Activated B cell treated with CpG ODN at 0.5 μM for 24 hours (primary cell): ENCODE data around the gene TTC27. TPM values are rescaled to one million over a fixed set of nuclear protein-coding genes. Genes with fewer than 3 reads are reported as not detected.

Experiments used
- ATAC-seq: fragments of 200-7000 bp; cut with Tn5 transposase; one replicate; pipeline ENCODE4 v1.10.0; 2021; ENCODE audit warnings: low read depth, mild to moderate bottlenecking, moderate library complexity
- CTCF ChIA-PET: fragments of 350-600 bp; sonication (Branson Sonifier 250); formaldehyde crosslinking; loops from one replicate; lab custom pipeline; 2021; ENCODE audit warnings: antibody characterized with exemption; lab: Charles Lee
- POLR2A ChIA-PET: fragments of 350-600 bp; sonication (Branson Sonifier 250); formaldehyde crosslinking; loops from one replicate; lab custom pipeline; 2021; ENCODE audit warnings: antibody characterized with exemption; lab: Charles Lee
- DNase-seq: peaks from one replicate; pipeline ENCODE4 v3.0.0; 2022
- H3K27ac Mint-ChIP-seq: one replicate; pipeline ENCODE4 v1.8.0; 2020; ENCODE audit warnings: mixed read lengths
- H3K27me3 Mint-ChIP-seq: one replicate; pipeline ENCODE4 v1.8.0; 2021; ENCODE audit warnings: mixed read lengths
- H3K36me3 Mint-ChIP-seq: one replicate; pipeline ENCODE4 v1.8.0; 2021; ENCODE audit warnings: low read depth, mixed read lengths
- H3K4me1 Mint-ChIP-seq: one replicate; pipeline ENCODE4 v1.8.0; 2021; ENCODE audit warnings: mixed read lengths
- H3K4me3 Mint-ChIP-seq: one replicate; pipeline ENCODE4 v1.8.0; 2020; ENCODE audit warnings: mild to moderate bottlenecking, mixed read lengths
- H3K9me3 Mint-ChIP-seq: one replicate; pipeline ENCODE4 v1.8.0; 2020; ENCODE audit warnings: mixed read lengths
- CTCF ChIP-seq: fragments of 200-600 bp; IDR thresholded peaks from one replicate; pipeline ENCODE4 v1.8.0; 2022; ENCODE audit warnings: antibody characterized with exemption, mild to moderate bottlenecking
- intact Hi-C: fragments of 100-400 bp; cut with micrococcal nuclease; formaldehyde crosslinking; loops from one replicate; pipeline ENCODE4 v1.15.1; 2024
- total RNA-seq: library from RNA; stranded (reverse); gene quantifications from 2 replicates; pipeline ENCODE4 v1.2.3, GENCODE V29; 2022

Gene TTC27
- total RNA-seq, 1 donor from 2014 or later: 34.8 TPM

- intact Hi-C loops: no loop called here
- H3K4me1 Mint-ChIP-seq: no peaks in the 10 kb centered on the region
Observed at GRCh38 chr2:32792416-32792815, 164.6 kb downstream of the TTC27 start.

GRCh38 chr2:32798829-32799228 lies 171.0 kb downstream of the TTC27 start:
- Mint-ChIP-seq H3K4me3 (no peak overlapping the region), H3K4me1 (no peaks in the 10 kb centered on the region), H3K27ac (no peak overlapping the region), H3K36me3 (peaks cover 38% of the 10 kb centered on the region), H3K9me3 (no peaks in the 10 kb centered on the region), H3K27me3 (no peaks in the 10 kb centered on the region)
- ChIA-PET CTCF (interaction anchor here (0.6 kb wide), 1 partner anchor 18 kb away, joined by 3 read pairs; no protein-coding TSS in a partner anchor), POLR2A (no interaction called here)
- intact Hi-C loops: no loop called here
- no peak for TF ChIP-seq CTCF
- no peak for ATAC-seq
- DNase-seq: no peak

More at GRCh38 chr2:32792416-32792815, 164.6 kb downstream of the TTC27 start:
- no peak for TF ChIP-seq CTCF
- H3K36me3 Mint-ChIP-seq: peaks cover 53% of the 10 kb centered on the region
- H3K27me3 Mint-ChIP-seq: no peaks in the 10 kb centered on the region
- ChIA-PET POLR2A (no interaction called here), CTCF (no interaction called here)
- no peak overlapping the region for H3K4me3 Mint-ChIP-seq
- H3K27ac Mint-ChIP-seq: no peak overlapping the region
- DNase-seq (no peak), ATAC-seq (no peak)
- peaks cover 3% of the 10 kb centered on the region for H3K9me3 Mint-ChIP-seq

GRCh38 chr2:32801741-32802140 lies 173.9 kb downstream of the TTC27 start:
- intact Hi-C loops: no loop called here
- ATAC-seq: no peak
- ChIA-PET CTCF (no interaction called here), POLR2A (no interaction called here)
- no peak for TF ChIP-seq CTCF
- H3K27ac Mint-ChIP-seq: no peak overlapping the region
- DNase-seq: no peak
- H3K4me1 Mint-ChIP-seq: no peaks in the 10 kb centered on the region
- no peaks in the 10 kb centered on the region for H3K27me3 Mint-ChIP-seq
- no peaks in the 10 kb centered on the region for H3K9me3 Mint-ChIP-seq
- H3K4me3 Mint-ChIP-seq: no peak overlapping the region
- H3K36me3 Mint-ChIP-seq: peaks cover 23% of the 10 kb centered on the region

- POLR2A ChIA-PET: no interaction called here
Observed at GRCh38 chr2:32802877-32803276, 175.0 kb downstream of the TTC27 start.

GRCh38 chr2:32804205-32804604 lies 176.4 kb downstream of the TTC27 start:
- ChIA-PET POLR2A (no interaction called here), CTCF (no interaction called here)
- no peak overlapping the region for H3K27ac Mint-ChIP-seq
- ATAC-seq: no peak
- peaks cover 39% of the 10 kb centered on the region for H3K36me3 Mint-ChIP-seq
- no peak for DNase-seq
- no peak for TF ChIP-seq CTCF
- H3K4me3 Mint-ChIP-seq: no peak overlapping the region
- no peaks in the 10 kb centered on the region for H3K27me3 Mint-ChIP-seq
- no peaks in the 10 kb centered on the region for H3K4me1 Mint-ChIP-seq
- no peaks in the 10 kb centered on the region for H3K9me3 Mint-ChIP-seq
- intact Hi-C loops: no loop called here

More at GRCh38 chr2:32802877-32803276, 175.0 kb downstream of the TTC27 start:
- no peak for ATAC-seq
- Mint-ChIP-seq H3K4me3 (no peak overlapping the region), H3K27me3 (no peaks in the 10 kb centered on the region), H3K36me3 (peaks cover 26% of the 10 kb centered on the region), H3K9me3 (no peaks in the 10 kb centered on the region), H3K4me1 (no peaks in the 10 kb centered on the region), H3K27ac (no peak overlapping the region)
- TF ChIP-seq CTCF: no peak
- CTCF ChIA-PET: no interaction called here
- no peak for DNase-seq
- intact Hi-C loops: no loop called here
